ENCODE data around the gene TNN. TPM values are rescaled to one million over a fixed set of nuclear protein-coding genes. Genes with fewer than 3 reads are reported as not detected.
A peak's percentile ranks its signal among the peaks of the same experiment; 100 is the strongest.

Gene TNN
- total RNA-seq, 2 donors from 2014 or later = 0.09 TPM; not detected in 1

DNA sequence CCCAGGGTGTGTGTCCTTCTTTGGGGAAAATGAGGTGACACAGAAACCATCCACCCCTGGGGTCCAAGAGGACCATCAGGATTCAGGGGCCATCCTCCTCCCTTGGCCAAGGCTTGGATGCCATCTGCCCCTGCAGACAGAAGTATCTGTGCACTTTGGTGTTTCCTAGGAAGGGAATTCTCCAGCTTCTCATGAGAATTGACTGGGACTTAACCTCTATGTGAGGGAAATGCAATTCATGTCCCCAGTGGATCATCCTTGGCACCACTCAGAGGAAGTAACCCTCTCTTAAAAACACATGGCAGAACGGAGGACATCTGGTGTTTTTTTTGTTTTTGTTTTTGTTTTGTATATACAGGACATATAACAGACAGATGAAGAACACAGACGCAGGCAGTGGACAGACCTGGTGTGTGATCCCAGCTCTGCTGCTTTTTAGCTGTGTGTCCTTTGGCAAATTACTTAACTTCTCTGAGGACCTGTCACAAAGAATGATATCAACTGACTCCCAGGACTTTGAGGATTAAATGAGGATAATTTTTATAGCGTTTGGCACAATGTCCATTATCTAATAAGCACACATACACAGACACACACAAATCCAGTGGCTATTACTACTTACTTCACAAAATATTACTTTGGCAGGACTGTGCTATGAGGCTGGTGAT, 3.8 kb downstream of the TNN start:
- no peak overlapping the region for H3K9ac ChIP-seq (ENCODE audit: extremely low read depth, low read length, poor library complexity, severe bottlenecking)
- TF ChIP-seq, protein P1, sequence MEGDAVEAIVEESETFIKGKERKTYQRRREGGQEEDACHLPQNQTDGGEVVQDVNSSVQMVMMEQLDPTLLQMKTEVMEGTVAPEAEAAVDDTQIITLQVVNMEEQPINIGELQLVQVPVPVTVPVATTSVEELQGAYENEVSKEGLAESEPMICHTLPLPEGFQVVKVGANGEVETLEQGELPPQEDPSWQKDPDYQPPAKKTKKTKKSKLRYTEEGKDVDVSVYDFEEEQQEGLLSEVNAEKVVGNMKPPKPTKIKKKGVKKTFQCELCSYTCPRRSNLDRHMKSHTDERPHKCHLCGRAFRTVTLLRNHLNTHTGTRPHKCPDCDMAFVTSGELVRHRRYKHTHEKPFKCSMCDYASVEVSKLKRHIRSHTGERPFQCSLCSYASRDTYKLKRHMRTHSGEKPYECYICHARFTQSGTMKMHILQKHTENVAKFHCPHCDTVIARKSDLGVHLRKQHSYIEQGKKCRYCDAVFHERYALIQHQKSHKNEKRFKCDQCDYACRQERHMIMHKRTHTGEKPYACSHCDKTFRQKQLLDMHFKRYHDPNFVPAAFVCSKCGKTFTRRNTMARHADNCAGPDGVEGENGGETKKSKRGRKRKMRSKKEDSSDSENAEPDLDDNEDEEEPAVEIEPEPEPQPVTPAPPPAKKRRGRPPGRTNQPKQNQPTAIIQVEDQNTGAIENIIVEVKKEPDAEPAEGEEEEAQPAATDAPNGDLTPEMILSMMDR (conservative IDR thresholded peaks at IDR 0.05) = no peak
- DNase-seq = no peak
- H3K4me1 Mint-ChIP-seq = peaks cover 6% of the 10 kb centered on the region
- no peak overlapping the region for H3K4me3 ChIP-seq (ENCODE audit: low read length)
- WGBS, 2 experiments (ENCODE audit: insufficient coverage in 1 of 2, insufficient read length in 1 of 2) = 86% methylated on average over 3 of the region's 3 CpGs; no CpG with 5 or more reads in 1 of the 2 experiments
- no peaks in the 10 kb centered on the region for H3K9me3 ChIP-seq (ENCODE audit: control insufficient read depth, low read length)
- no peaks in the 10 kb centered on the region for H3K9me3 Mint-ChIP-seq
- H3K27ac Mint-ChIP-seq = no peak overlapping the region
- H3K4me1 ChIP-seq (ENCODE audit: control insufficient read depth, insufficient read depth, low read length) = no peaks in the 10 kb centered on the region
- H3K27me3 ChIP-seq (ENCODE audit: control insufficient read depth, insufficient read depth, low read length, poor library complexity, severe bottlenecking) = no peaks in the 10 kb centered on the region
- no peak overlapping the region for H3K27ac ChIP-seq (ENCODE audit: low read depth, low read length)
- H3K36me3 ChIP-seq (ENCODE audit: control insufficient read depth, insufficient read depth, low read length) = no peaks in the 10 kb centered on the region
- H3K27me3 Mint-ChIP-seq (ENCODE audit: insufficient read depth) = peaks cover 10% of the 10 kb centered on the region
- H3K36me3 Mint-ChIP-seq (ENCODE audit: low read depth) = no peaks in the 10 kb centered on the region
- H3K4me3 Mint-ChIP-seq = no peak overlapping the region

DNA sequence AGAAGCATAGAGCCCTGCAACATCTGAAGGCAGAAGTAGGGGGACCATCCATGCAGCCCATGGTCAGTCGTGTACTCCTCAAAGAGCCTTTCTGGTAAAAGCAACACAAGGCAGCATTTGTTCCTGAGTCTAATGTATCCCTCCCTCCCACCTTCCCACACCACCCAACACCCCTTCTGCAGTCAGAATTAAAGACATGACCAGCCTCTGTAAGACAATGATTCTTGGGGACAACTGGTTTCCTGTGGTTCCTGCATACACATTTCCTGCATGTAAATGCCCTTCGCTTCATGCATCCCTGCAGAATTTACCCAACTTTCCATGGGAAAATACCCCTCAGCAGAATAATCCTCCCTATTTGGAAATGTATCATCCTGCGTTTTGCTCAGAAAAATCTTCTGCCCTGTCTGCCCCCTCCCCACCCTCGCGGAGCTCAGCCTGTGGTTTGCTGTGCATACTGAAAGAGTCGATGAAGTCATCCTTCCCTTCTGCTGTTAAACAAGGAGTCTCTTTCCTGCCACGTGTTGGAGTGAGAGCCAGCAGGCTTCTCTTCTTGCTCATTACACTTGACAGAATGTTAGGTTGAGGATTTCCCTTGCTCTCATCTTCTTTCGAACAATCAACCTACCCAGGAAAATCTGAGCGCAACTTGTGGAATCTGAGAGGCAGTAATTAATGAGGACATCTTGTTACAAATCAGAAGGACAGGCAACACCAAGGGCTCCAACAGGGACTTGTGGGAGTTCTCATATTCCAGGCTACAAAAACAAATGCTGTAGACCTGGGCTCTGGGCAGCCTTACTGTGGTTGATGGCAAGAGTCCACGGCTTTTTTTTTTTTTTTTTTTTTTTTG, 4.7 kb downstream of the TNN start:
- peaks cover 6% of the 10 kb centered on the region for H3K4me1 Mint-ChIP-seq
- H3K9me3 ChIP-seq (ENCODE audit: control insufficient read depth, low read length) = no peaks in the 10 kb centered on the region
- H3K36me3 Mint-ChIP-seq (ENCODE audit: low read depth) = no peaks in the 10 kb centered on the region
- TF ChIP-seq, protein P1 (conservative IDR thresholded peaks at IDR 0.05) = no peak
- peak overlapping the region; percentile 41 for H3K27ac ChIP-seq (ENCODE audit: low read depth, low read length)
- H3K27ac Mint-ChIP-seq = peak overlapping the region; percentile 52
- no peak overlapping the region for H3K9ac ChIP-seq (ENCODE audit: extremely low read depth, low read length, poor library complexity, severe bottlenecking)
- no peak overlapping the region for H3K4me3 Mint-ChIP-seq
- no peaks in the 10 kb centered on the region for H3K27me3 ChIP-seq (ENCODE audit: control insufficient read depth, insufficient read depth, low read length, poor library complexity, severe bottlenecking)
- H3K36me3 ChIP-seq (ENCODE audit: control insufficient read depth, insufficient read depth, low read length) = no peaks in the 10 kb centered on the region
- DNase-seq = peak; percentile 68
- WGBS, 2 experiments (ENCODE audit: insufficient coverage in 1 of 2, insufficient read length in 1 of 2) = 54 to 81% methylated on average over 4 to 10 of the region's 10 CpGs
- H3K4me1 ChIP-seq (ENCODE audit: control insufficient read depth, insufficient read depth, low read length) = no peaks in the 10 kb centered on the region
- H3K9me3 Mint-ChIP-seq = no peaks in the 10 kb centered on the region
- peaks cover 10% of the 10 kb centered on the region for H3K27me3 Mint-ChIP-seq (ENCODE audit: insufficient read depth)
- H3K4me3 ChIP-seq (ENCODE audit: low read length) = no peak overlapping the region

DNA sequence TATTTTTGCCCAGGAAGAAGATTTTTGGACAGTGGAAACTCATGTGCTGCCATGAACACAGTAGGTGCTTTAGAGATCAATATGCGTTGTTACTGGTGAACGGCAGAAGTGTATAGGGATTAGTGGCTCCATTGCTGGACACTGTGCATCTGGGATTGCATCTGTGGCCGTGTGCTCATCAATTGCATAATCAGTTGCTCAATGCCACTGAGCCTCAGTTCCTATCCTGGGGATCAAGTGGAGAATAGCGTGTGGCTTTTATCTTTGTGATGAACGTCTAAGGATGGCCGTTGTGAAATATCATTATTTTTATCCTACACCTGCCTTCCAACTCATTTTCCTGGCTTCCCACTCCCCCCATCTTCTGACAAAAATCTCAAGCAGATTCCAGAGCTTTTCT, 5.4 kb downstream of the TNN start:
- H3K4me3 ChIP-seq (ENCODE audit: low read length) = no peak overlapping the region
- TF ChIP-seq, protein P1 (conservative IDR thresholded peaks at IDR 0.05) = no peak
- no peaks in the 10 kb centered on the region for H3K36me3 ChIP-seq (ENCODE audit: control insufficient read depth, insufficient read depth, low read length)
- H3K27me3 Mint-ChIP-seq (ENCODE audit: insufficient read depth) = peaks cover 10% of the 10 kb centered on the region
- WGBS, 2 experiments (ENCODE audit: insufficient coverage in 1 of 2, insufficient read length in 1 of 2) = 92 to 97% methylated on average over 3 to 6 of the region's 6 CpGs
- H3K4me1 ChIP-seq (ENCODE audit: control insufficient read depth, insufficient read depth, low read length) = no peaks in the 10 kb centered on the region
- no peak overlapping the region for H3K27ac Mint-ChIP-seq
- H3K9ac ChIP-seq (ENCODE audit: extremely low read depth, low read length, poor library complexity, severe bottlenecking) = no peak overlapping the region
- H3K9me3 Mint-ChIP-seq = no peaks in the 10 kb centered on the region
- H3K4me1 Mint-ChIP-seq = peaks cover 6% of the 10 kb centered on the region
- H3K9me3 ChIP-seq (ENCODE audit: control insufficient read depth, low read length) = no peaks in the 10 kb centered on the region
- no peak for DNase-seq
- no peak overlapping the region for H3K4me3 Mint-ChIP-seq
- H3K27ac ChIP-seq (ENCODE audit: low read depth, low read length) = no peak overlapping the region
- H3K36me3 Mint-ChIP-seq (ENCODE audit: low read depth) = no peaks in the 10 kb centered on the region
- no peaks in the 10 kb centered on the region for H3K27me3 ChIP-seq (ENCODE audit: control insufficient read depth, insufficient read depth, low read length, poor library complexity, severe bottlenecking)

Measured in endodermal cell (in vitro differentiated cells).